HG02870 (cell line): ENCODE results near the gene GPT2.

Source experiments
- ATAC-seq: cut with Tn5 transposase; IDR thresholded peaks from one replicate; pipeline ENCODE4 v1.9.1; 2021; ENCODE audit warnings: mild to moderate bottlenecking, moderate library complexity; ENCODE audit not compliant: unreplicated experiment

GPT2 gene, protein sequence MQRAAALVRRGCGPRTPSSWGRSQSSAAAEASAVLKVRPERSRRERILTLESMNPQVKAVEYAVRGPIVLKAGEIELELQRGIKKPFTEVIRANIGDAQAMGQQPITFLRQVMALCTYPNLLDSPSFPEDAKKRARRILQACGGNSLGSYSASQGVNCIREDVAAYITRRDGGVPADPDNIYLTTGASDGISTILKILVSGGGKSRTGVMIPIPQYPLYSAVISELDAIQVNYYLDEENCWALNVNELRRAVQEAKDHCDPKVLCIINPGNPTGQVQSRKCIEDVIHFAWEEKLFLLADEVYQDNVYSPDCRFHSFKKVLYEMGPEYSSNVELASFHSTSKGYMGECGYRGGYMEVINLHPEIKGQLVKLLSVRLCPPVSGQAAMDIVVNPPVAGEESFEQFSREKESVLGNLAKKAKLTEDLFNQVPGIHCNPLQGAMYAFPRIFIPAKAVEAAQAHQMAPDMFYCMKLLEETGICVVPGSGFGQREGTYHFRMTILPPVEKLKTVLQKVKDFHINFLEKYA

DNA sequence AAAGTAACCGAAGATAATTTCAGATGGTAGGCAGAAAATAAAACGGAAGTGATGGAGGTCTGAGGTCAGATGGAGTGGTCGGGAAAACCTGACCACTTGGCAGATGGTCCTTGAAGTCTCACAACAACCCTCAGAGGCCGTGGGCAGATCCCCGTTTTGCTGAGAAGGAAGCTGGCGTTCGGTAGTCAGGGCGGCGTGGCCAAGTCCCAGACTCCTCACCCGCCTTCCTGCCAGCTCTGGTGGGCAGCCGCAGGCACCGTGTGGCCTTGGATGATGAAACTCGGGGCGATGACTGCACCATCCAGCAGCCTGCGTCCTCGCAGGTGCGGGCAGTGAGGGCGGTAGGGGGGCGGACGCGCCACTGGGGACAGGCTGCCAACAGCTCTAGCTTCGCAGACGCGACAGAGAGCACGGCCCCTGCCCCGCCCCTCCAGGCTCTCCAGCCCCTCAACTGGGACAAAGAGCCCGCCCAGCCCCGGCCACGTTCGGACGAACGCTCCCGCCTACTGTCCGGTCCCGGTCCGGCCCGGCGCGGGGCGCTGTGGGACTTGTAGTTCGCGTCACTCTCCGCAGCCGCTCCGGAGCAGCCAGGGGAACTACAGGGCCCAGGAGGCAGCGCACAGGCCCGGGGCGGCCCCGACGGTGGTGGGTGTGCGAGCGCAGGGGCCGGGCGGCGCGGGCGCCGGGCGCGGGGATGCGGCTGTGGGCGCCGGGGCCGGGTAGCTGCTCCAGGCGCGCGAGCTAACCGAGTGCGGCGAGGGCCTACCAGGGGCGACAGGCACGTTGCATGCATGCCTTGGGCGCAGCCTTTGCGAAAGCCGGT, at the start of gene GPT2:
Gene GPT2, plus strand, starts transcription at position 673 of the 823 bp plus-strand sequence. CDS start 354 bp downstream, outside the sequence.
- peak; percentile 98 for ATAC-seq

DNA sequence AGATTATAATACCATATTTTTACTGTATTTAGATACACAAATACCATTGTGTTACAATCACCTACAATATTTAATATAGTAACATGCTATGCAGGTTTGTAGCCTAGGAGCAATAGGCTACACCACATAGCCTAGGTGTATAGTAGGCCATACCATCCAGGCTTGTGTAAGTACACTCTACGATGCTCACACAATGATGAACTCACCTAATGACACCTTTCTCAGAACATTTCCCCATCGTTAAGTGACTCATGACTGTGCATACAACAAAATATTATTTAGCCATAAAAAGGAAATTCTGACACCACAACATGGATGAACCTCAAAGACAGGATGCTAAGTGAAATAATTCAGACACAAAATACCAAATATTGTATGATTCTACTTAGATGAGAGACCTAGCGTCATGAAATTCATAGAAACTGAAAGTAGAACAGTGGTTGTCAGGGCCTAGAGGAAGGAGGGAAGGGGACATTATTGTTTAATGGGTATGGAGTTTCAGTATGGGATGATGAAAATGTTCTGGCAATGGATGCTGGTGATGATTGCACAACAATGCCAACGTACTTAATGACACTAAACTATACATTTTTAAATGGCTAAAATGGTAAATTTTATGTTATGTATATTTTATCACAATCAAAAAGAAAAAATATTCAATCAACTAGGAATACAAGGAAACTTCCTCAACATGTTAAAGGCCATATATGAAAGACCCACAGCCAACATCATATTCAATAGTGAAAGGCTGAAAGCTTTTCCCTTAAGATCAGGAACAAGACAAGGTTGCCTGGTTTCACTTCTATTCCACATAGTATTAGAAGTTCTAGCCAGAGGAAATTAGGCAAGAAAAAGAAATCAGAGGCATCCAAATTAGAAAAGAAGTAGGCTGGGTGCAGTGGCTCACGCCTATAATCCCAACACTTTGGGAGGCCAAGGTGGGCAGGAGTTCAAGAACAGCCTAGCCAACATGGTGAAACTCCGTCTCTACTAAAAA, 47.3 kb upstream of the GPT2 start:
- no peak for ATAC-seq

DNA sequence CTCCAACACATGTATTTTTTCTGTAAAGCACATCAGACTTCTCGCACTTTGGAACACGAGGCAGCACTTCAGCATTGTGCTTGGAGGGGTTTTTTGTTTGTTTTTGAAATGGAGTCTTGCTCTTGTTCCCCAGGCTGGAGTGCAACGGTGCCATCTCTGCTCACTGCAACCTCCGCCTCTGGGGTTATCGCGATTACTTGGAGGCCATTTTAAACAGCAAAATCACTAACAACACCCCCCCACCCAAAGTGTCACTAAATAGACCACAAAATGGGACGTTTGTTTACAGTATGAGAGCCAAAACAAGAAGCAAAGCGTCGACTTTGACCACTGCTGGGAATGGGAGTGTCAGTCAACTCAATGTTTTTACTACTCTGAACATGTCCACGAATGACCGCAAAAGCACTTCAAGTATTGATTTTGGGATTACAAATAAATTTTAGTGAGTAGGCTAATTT, 44.1 kb upstream of the GPT2 start:
- no peak for ATAC-seq

GRCh38 chr16:46842192-46842895, 41.8 kb upstream of the GPT2 start:
- ATAC-seq = no peak

DNA sequence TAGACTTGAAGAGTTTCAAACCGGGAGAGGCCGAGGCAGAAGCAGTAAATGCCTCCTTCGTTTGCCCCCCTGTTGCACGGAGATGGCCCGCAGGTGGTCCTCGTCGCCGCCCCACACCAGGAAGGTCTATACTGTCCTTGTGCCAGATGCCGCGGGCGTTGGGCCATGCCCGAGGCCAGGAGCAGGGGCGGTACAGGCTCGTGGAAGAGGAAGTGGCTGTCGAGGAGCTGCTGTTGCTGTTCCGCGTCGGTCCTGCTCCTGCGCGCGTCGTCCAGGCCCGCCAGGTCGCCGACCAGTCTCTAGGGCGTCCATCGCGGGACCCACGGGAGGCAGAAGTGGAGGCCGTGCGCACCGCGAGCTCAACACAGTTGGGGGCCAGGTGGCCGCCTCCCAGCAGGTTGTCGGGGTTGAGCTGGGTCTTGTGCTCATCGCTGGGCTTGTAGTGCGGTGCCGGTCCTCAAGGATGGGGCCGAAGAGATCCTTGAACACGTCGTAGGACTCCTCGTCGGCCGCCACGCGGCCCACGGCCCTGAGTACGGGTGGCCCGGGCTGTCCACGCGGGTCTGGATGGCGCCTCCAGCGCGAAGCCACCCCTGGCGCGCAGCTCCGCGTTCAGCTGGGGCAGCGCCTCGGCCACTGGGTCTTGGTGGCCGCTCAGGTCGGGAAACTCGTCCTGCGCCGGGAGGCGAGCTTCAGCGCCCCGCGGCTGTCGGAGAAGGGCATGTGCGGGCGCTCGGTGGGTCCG, 40.1 kb upstream of the GPT2 start:
- no peak for ATAC-seq

DNA sequence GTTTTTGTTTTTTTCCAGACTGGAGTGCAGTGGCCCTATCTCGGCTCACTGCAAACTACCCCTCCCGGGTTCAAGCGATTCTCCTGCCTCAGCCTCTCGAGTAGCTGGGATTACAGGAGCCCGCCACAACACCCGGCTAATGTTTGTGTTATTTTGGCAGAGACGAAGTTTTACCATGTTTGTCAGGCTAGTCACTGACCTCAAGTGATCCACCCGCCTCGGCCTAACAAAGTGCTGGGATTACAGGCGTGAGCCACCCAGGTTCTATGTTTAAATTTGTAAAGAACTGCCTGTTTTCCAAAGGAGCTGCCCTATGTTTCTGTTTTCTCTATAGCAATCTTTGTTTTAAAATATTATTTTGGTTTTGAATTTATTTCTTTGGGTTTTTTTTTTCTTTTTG, 39.4 kb upstream of the GPT2 start:
- no peak for ATAC-seq

GRCh38 chr16:46845952-46846351, 38.2 kb upstream of the GPT2 start:
- no peak for ATAC-seq

DNA sequence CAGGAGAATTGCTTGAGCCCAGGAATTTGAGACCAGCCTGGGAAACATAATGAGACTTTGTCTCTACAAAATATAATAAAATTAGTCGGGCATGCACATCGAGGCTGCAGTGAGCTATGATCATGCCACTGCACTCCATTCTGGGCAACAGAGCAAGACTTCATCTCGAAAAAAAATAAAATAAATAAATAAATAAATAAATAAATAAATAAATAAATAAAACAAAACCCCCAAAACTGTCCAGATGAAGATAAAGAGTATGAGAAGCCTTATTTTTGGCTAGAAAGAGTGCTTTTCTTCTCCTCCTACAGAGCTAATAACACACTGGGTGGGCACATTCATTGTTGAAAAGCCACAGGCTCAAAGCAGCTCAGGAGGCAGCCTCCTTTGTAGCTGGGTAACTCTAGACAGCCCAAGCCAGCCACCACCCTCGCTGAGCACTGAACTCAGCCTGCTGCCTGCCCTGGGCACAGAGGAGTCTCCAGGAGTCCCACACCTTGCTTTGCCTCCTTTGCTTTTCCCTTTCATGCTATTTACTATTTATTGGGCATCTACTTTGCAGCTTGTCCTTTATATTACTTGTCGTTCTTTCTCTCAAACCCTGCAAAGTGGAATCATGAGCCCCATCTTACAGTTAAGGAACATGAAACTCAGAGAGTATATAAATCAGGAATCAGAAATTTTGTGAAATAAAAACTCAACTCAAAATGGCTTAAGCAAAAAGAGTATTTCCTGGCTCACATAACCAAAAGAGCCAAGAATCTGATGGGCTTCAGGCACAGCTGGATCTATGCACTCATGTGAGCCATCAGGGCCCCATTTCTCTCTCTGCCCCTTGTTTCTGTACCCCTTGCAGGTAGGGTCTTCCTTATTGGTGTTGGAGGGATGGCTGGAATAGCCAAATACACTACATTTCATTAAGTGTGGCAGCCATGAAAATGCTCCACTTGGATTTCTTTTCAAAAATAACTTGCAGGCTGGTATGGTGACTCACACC, 35.1 kb upstream of the GPT2 start:
- no peak for ATAC-seq

- peak; percentile 59 for ATAC-seq
These were observed 33.3 kb upstream of the GPT2 start for GRCh38 chr16:46850619-46851555.

DNA sequence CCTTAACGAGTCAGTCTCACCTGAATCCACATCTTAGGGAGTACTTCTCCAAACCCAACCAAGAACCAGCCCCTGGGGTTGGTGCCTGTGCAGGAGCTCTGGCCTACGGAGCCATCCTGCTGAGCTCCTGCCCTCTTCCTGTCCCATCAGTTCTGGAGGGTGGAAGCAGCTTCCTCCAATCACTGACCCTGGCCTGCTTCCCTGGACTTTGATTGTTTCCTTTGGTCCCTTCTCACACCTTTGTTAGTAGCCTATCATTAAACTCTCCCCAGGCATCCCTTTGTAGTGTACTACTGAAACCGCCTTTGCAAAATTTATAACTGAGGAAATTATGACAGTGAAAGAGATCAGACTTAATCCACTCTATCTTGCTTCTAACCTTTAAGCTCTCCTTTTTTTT, 32.0 kb upstream of the GPT2 start:
- ATAC-seq = no peak

- ATAC-seq = peak; percentile 60
These were observed 30.3 kb upstream of the GPT2 start for GRCh38 chr16:46853713-46854443.

GRCh38 chr16:46854846-46855245, 29.3 kb upstream of the GPT2 start:
- no peak for ATAC-seq

DNA sequence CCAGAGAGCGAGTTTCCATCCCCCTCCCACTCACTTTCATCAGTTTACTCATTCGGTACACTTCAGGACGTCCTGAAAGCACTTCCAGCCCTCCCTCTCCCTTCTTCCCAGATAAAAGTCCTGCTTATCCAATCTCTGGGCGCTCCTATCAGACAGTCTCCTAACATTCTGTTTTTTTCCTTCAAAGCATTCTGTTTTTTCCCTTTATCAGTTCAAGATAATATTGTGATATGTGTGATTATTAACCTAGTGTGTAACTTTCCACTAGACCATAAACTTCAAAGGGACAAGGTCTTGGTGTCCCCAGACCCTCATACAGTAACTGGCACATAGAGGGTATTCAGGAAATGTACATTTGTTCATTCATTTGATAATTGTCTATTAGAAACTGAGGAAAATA, 28.8 kb upstream of the GPT2 start:
- ATAC-seq = no peak

- no peak for ATAC-seq
These were observed 26.7 kb upstream of the GPT2 start for GRCh38 chr16:46857368-46857945.

- no peak for ATAC-seq
These were observed 26.0 kb upstream of the GPT2 start for GRCh38 chr16:46858151-46858550.

DNA sequence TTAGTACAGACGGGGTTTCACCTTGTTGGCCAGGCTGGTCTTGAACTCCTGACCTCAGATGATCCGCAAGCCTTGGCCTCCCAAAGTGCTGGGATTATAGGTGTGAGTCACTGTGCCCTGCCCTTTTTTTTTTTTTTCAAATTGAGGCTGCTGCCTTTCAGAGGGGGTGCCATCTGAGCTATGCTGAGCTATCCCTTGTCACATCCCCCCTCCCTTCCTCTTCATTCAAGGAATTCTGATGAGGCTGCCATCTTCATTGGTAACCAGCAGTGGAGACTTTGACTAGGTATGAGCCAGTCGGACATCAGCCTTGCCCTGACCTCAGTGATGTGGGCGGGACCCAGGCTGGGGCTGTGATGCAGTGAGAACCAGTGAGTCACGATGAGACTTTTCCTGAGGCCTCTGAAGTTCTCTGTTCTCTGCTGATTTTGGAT, 24.4 kb upstream of the GPT2 start:
- ATAC-seq = no peak
